HepG2 (cell line): ENCODE measurements around the gene CCDC117. TPM values are rescaled to one million over a fixed set of nuclear protein-coding genes. Genes with fewer than 3 reads are reported as not detected.

Experiments
- ATAC-seq: fragments of 200-7000 bp; cut with Tn5 transposase; 3 replicates; pipeline ENCODE4 v1.9.1; 2020; ENCODE audit warnings: mild to moderate bottlenecking, moderate library complexity
- BruUV-seq: library from RNA; stranded (reverse); fragments of 400-500 nt; replicated peaks from 2 replicates; lab custom pipeline; 2021; lab: Mats Ljungman, UMichigan
- CTCF ChIA-PET: fragments of 300-600 bp; formaldehyde crosslinking; extraction: SDS; loops from one replicate; lab custom pipeline; 2021; ENCODE audit warnings: low total read pairs, inconsistent platforms, low intra/inter-chr PET ratio; lab: Yijun Ruan, JAX
- POLR2A ChIA-PET: fragments of 350-600 bp; sonication (Branson Sonifier 250); formaldehyde crosslinking; loops from one replicate; lab custom pipeline; 2020; ENCODE audit warnings: antibody characterized with exemption, inconsistent platforms; lab: Yijun Ruan, JAX
- DNase-seq: peaks from one replicate; pipeline ENCODE4 v3.0.0-alpha.2; 2015; ENCODE audit warnings: low spot score
- FAIRE-seq: peaks from 3 replicates; lab custom pipeline; 2011; peaks lifted over from hg19 to GRCh38; lab: Jason Lieb, UNC
- H2AFZ ChIP-seq: one replicate; pipeline ENCODE4 v1.6.1; 2011; ENCODE audit warnings: low read length, inconsistent platforms
- H3K27ac ChIP-seq: fragments of 300-600 bp; 3 replicates; pipeline ENCODE4 v1.8.0; 2011; ENCODE audit warnings: mixed run types, mild to moderate bottlenecking, mixed read lengths, low read length, inconsistent platforms; ENCODE audit not compliant: insufficient read depth; ENCODE audit errors: extremely low read length
- H3K27me3 ChIP-seq, 2 experiments: fragments of 200-600 bp in 1 of 2; 2 replicates in 1 of 2; 3 replicates in 1 of 2; pipeline versions ENCODE4 v1.6.0 to v1.8.0; 2011; ENCODE audit warnings: low read length in 2 of 2, mild to moderate bottlenecking in 2 of 2, moderate library complexity in 2 of 2, inconsistent platforms in 1 of 2; ENCODE audit not compliant: insufficient read depth in 2 of 2, control insufficient read depth in 1 of 2
- H3K36me3 ChIP-seq, 2 experiments: fragments of 200-600 bp in 1 of 2; replicated peaks in 1 of 2; 2 replicates in 1 of 2; 3 replicates in 1 of 2; pipeline versions ENCODE4 v1.5.1 to v1.8.0; 2011; ENCODE audit warnings: low read length in 2 of 2, inconsistent platforms in 1 of 2; ENCODE audit not compliant: insufficient read depth in 2 of 2, control insufficient read depth in 1 of 2
- H3K4me1 ChIP-seq: 2 replicates; pipeline ENCODE4 v1.5.1; 2012; ENCODE audit warnings: low read length, inconsistent platforms; ENCODE audit not compliant: insufficient read depth
- H3K4me2 ChIP-seq: 2 replicates; pipeline ENCODE4 v1.6.0; 2011; ENCODE audit warnings: low read depth, low read length, inconsistent platforms
- H3K4me3 ChIP-seq, 3 experiments: fragments of 200-600 bp in 1 of 3; sonication (generic), shearing (Covaris generic) in 1 of 3; replicated peaks in 1 of 3; 2 replicates each; pipeline ENCODE4 v1.5.1; 2011 to 2016; ENCODE audit warnings: low read length in 3 of 3, inconsistent platforms in 2 of 3, low read depth in 2 of 3, mild to moderate bottlenecking in 2 of 3, control low read depth in 1 of 3, mixed read lengths in 1 of 3; ENCODE audit not compliant: insufficient read depth in 1 of 3
- H3K79me2 ChIP-seq: one replicate; pipeline ENCODE4 v1.6.1; 2011; ENCODE audit warnings: low read length, inconsistent platforms; ENCODE audit not compliant: insufficient read depth
- H3K9ac ChIP-seq: 2 replicates; pipeline ENCODE4 v1.6.0; 2011; ENCODE audit warnings: mild to moderate bottlenecking, low read depth, low read length, inconsistent platforms; ENCODE audit not compliant: insufficient read depth
- H3K9me3 ChIP-seq: 2 replicates; pipeline ENCODE4 v1.5.1; 2012; ENCODE audit warnings: mild to moderate bottlenecking, low read length
- H4K20me1 ChIP-seq: 2 replicates; pipeline ENCODE4 v1.6.0; 2011; ENCODE audit warnings: inconsistent platforms, mild to moderate bottlenecking, low read length, moderate library complexity; ENCODE audit not compliant: insufficient read depth
- ATF1 ChIP-seq: IDR thresholded peaks from 2 replicates; pipeline ENCODE4 v1.6.1; 2016; ENCODE audit warnings: mild to moderate bottlenecking, control low read depth
- GLMP ChIP-seq: sonication (generic); formaldehyde crosslinking; IDR thresholded peaks from 2 replicates; pipeline ENCODE4 v1.9.0; 2021; ENCODE audit warnings: missing genetic modification reagents, mild to moderate bottlenecking, borderline replicate concordance
- NCOA5 ChIP-seq: sonication (generic); formaldehyde crosslinking; IDR thresholded peaks from 2 replicates; pipeline ENCODE4 v1.4.0; 2020; ENCODE audit warnings: missing genetic modification reagents
- NR2C2 ChIP-seq: sonication (generic); formaldehyde crosslinking; IDR thresholded peaks from 2 replicates; pipeline ENCODE4 v1.4.0; 2020; ENCODE audit warnings: missing genetic modification reagents, mild to moderate bottlenecking, moderate library complexity, borderline replicate concordance
- POLR2AphosphoS5 ChIP-seq: IDR thresholded peaks from 2 replicates; pipeline ENCODE4 v1.6.1; 2012; ENCODE audit warnings: low read depth, low read length
- YEATS2 ChIP-seq: sonication (generic); formaldehyde crosslinking; IDR thresholded peaks from 2 replicates; pipeline ENCODE4 v1.4.0; 2020; ENCODE audit warnings: missing genetic modification reagents, borderline replicate concordance
- ZBTB38 ChIP-seq: sonication (generic); formaldehyde crosslinking; IDR thresholded peaks from 2 replicates; pipeline ENCODE4 v1.5.1; 2020; ENCODE audit warnings: mild to moderate bottlenecking, missing genetic modification reagents
- ZNF274 ChIP-seq: sonication (generic); formaldehyde crosslinking; IDR thresholded peaks from 2 replicates; pipeline ENCODE4 v1.5.1; 2020; ENCODE audit warnings: mild to moderate bottlenecking, missing genetic modification reagents
- ZNF614 ChIP-seq: IDR thresholded peaks from 2 replicates; pipeline ENCODE4 v1.6.1; 2018; ENCODE audit warnings: missing biosample characterization, missing genetic modification reagents, inconsistent platforms, borderline replicate concordance
- ZNF747 ChIP-seq: sonication (generic); formaldehyde crosslinking; IDR thresholded peaks from 2 replicates; pipeline ENCODE4 v1.8.1; 2023; ENCODE audit warnings: missing genetic modification reagents, mild to moderate bottlenecking, borderline replicate concordance
- WGBS: methylation state at CpG from one replicate; pipeline ENCODE4 v1.1.6; 2017; ENCODE audit warnings: low lambda C conversion rate; 5-methylcytosine and 5-hydroxymethylcytosine counted together
- in situ Hi-C: cut with HindIII; loops from 2 replicates; pipeline ENCODE4 v1.10.0; 2017; ENCODE audit warnings: low pct_unique_long_range_greater_than_20kb; ENCODE audit not compliant: extremely low pct_ligation_motif_present
- intact Hi-C: fragments of 100-400 bp; cut with micrococcal nuclease; formaldehyde crosslinking; loops from one replicate; pipeline ENCODE4 v1.10.0; 2022; ENCODE audit not compliant: unreplicated experiment
- polyA plus RNA-seq, 8 experiments: library from polyadenylated mRNA; depleted of rRNA in 3 of 8; stranded (reverse) in 7 of 8; unstranded in 1 of 8; fragments of >200 nt; fragmentation: Illumina TruSeq in 4 of 8; extraction: Trizol in 4 of 8; gene quantifications; 2 replicates each; pipeline versions ENCODE4 v1.2.1 to v1.2.3, GENCODE V29; 2011 to 2016; ENCODE audit warnings: low read depth in 4 of 8, missing spikeins in 1 of 8, mixed read lengths in 1 of 8; ENCODE audit not compliant: insufficient read depth in 1 of 8
- total RNA-seq, 5 experiments: library from RNA; depleted of rRNA; stranded (reverse); fragments of >200 nt; fragmentation: Illumina TruSeq; extraction: Trizol; gene quantifications; 2 replicates each; pipeline ENCODE4 v1.2.3, GENCODE V29; 2016; ENCODE audit warnings: low read depth in 1 of 5
- TF ChIP-seq, protein P1 (sequence below): IDR thresholded peaks from 2 replicates; pipeline ENCODE4 v1.6.1; 2016

CCDC117 gene
- total and polyA plus RNA-seq, 2 of the 13 experiments (the other 11 are each of a cell fraction or from before 2014, with no cell fraction given): 12.6 to 34.2 TPM

- H3K36me3 ChIP-seq: peaks cover 8 to 30% of the 10 kb centered on the region in 2 experiments
- in situ Hi-C loops: no loop called here
- H3K9ac ChIP-seq: no peak overlapping the region
- no peaks in the 10 kb centered on the region for H3K27me3 ChIP-seq
- no peaks in the 10 kb centered on the region for H3K9me3 ChIP-seq
- H3K79me2 ChIP-seq: peaks cover 58% of the 10 kb centered on the region
- no peak for ATAC-seq
- no peak overlapping the region for H3K4me3 ChIP-seq
- POLR2A ChIA-PET: interaction anchor here (0.6 kb wide), 1 partner anchor 467 kb away, joined by 3 read pairs; no protein-coding TSS in a partner anchor
- no peak for DNase-seq
- no peak overlapping the region for H3K4me2 ChIP-seq
- peaks cover 34% of the 10 kb centered on the region for H3K4me1 ChIP-seq
- intact Hi-C loops: no loop called here
- no peak overlapping the region for H3K27ac ChIP-seq
- no peaks in the 10 kb centered on the region for H4K20me1 ChIP-seq
- WGBS: 94% methylated on average over 7 of the region's 7 CpGs
- no peak overlapping the region for H2AFZ ChIP-seq
- CTCF ChIA-PET: no interaction called here
- no peak for FAIRE-seq
- no peak for TF ChIP-seq ATF1 (CRISPR knock-in tag)
- TF ChIP-seq ZBTB38: no peak
- no peak for TF ChIP-seq ZNF614 (CRISPR knock-in tag)
- TF ChIP-seq GLMP: no peak
- no peak for TF ChIP-seq NCOA5 (CRISPR knock-in tag)
- TF ChIP-seq NR2C2 (CRISPR knock-in tag): no peak
- BruUV-seq: no TSS peak
Measured at GRCh38 chr22:28736301-28737155, 36.0 kb upstream of the CCDC117 start.

DNA sequence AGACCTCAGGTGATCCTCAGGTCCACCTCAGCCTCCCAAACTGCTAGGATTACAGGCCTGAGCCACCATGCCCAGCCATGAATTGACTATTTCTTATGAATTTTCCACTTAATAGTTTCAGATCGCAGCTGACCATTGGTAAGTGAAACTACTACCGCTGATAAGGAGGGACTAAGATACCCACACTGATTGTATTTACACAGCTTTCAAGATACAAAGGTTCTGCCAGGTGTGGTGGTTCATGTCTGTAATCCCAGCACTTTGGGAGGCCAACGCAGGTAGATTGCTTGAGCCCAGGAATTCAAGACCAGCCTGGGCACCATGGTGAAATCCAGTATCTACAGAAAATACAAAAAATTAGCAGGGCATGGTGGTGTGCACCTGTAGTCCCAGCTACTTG, 34.8 kb upstream of the CCDC117 start:
- Histone ChIP-seq H3K79me2 (peaks cover 62% of the 10 kb centered on the region), H3K9ac (no peak overlapping the region), H3K27me3 (no peaks in the 10 kb centered on the region), H3K9me3 (no peaks in the 10 kb centered on the region), H2AFZ (no peak overlapping the region), H3K4me3 (no peak overlapping the region), H3K36me3 (peaks cover 8 to 25% of the 10 kb centered on the region in 2 experiments), H3K27ac (no peak overlapping the region), H3K4me2 (no peak overlapping the region), H4K20me1 (no peaks in the 10 kb centered on the region), H3K4me1 (peaks cover 34% of the 10 kb centered on the region)
- in situ Hi-C loops: no loop called here
- ChIA-PET POLR2A (no interaction called here), CTCF (no interaction called here)
- intact Hi-C loops: no loop called here
- ATAC-seq: no peak
- no peak for FAIRE-seq
- WGBS: 96% methylated on average over 3 of the region's 3 CpGs
- DNase-seq: no peak
- no TSS peak for BruUV-seq
- no peak for TF ChIP-seq ZNF274
- no peak for TF ChIP-seq YEATS2 (CRISPR knock-in tag)
- TF ChIP-seq, protein P1, sequence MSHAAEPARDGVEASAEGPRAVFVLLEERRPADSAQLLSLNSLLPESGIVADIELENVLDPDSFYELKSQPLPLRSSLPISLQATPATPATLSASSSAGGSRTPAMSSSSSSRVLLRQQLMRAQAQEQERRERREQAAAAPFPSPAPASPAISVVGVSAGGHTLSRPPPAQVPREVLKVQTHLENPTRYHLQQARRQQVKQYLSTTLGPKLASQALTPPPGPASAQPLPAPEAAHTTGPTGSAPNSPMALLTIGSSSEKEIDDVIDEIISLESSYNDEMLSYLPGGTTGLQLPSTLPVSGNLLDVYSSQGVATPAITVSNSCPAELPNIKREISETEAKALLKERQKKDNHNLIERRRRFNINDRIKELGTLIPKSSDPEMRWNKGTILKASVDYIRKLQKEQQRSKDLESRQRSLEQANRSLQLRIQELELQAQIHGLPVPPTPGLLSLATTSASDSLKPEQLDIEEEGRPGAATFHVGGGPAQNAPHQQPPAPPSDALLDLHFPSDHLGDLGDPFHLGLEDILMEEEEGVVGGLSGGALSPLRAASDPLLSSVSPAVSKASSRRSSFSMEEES: no peak
- no peak for TF ChIP-seq POLR2AphosphoS5
- TF ChIP-seq ZNF747 (CRISPR knock-in tag): no peak
